Vagina (tissue), 2 donors: ENCODE results near the gene HTR3A.

ENCODE experiments used
- CTCF ChIP-seq, 3 experiments: fragments of 450-650 bp in 2 of 3; fragments of 200-600 bp in 1 of 3; sonication (generic) in 1 of 3; IDR thresholded peaks; one replicate each; pipeline ENCODE4 v1.5.1; 2017 to 2019; ENCODE audit warnings: antibody characterized with exemption in 3 of 3, mild to moderate bottlenecking in 2 of 3, moderate library complexity in 2 of 3
- POLR2A ChIP-seq, 2 donors: fragments of 450-650 bp; IDR thresholded peaks; one replicate each; pipeline ENCODE4 v1.6.1; 2017; ENCODE audit warnings: antibody characterized with exemption in 2 of 2, mild to moderate bottlenecking in 2 of 2, moderate library complexity in 2 of 2
- POLR2AphosphoS5 ChIP-seq, 2 donors: sonication (generic); formaldehyde crosslinking; IDR thresholded peaks; one replicate each; pipeline ENCODE4 v1.9.0; 2017; ENCODE audit warnings: antibody characterized with exemption in 2 of 2, mild to moderate bottlenecking in 2 of 2, low read depth in 1 of 2; ENCODE audit not compliant: insufficient read depth in 1 of 2

- TF ChIP-seq POLR2A (IDR thresholded peaks at IDR 0.05) = no peak
- TF ChIP-seq CTCF (IDR thresholded peaks at IDR 0.05) = no peak
- no peak for TF ChIP-seq POLR2AphosphoS5 (IDR thresholded peaks at IDR 0.05; ENCODE audit: insufficient read depth in 1 of 2, low read depth in 1 of 2)
Observed at GRCh38 chr11:113949891-113950290, 25.0 kb upstream of the HTR3A start.
